ENCODE results near the gene KIR2DL1.
"Not testable (repeated sequence)": the region's sequence is repeated elsewhere in the genome, so short reads cannot be mapped to it uniquely, and the experiment has no call there.

The KIR2DL1 gene

GRCh38 chr19:54766464-54766863, 3.1 kb upstream of the KIR2DL1 start:
- not testable (repeated sequence) for H3K27ac ChIP-seq; H3K9ac ChIP-seq; H3K4me1 ChIP-seq (ENCODE audit: low read depth, poor library complexity, severe bottlenecking); H3K4me2 ChIP-seq; H3K36me3 ChIP-seq (ENCODE audit: insufficient read depth); H4K20me1 ChIP-seq (ENCODE audit: insufficient read depth); H2AFZ ChIP-seq (ENCODE audit: low read depth); H3K79me2 ChIP-seq (ENCODE audit: insufficient read depth, low read depth); H3K4me3 ChIP-seq (IDR thresholded peaks at IDR 0.05; ENCODE audit: insufficient read depth, low read depth, low read length)
- peaks cover 15% of the 10 kb centered on the region; the same call in 1 of the 2 replicates for H3K27me3 ChIP-seq (ENCODE audit: insufficient read depth, low read depth)

GRCh38 chr19:54770511-54770910, 918 bp downstream of the KIR2DL1 start:
- H3K79me2 ChIP-seq (ENCODE audit: insufficient read depth, low read depth); H3K27me3 ChIP-seq (ENCODE audit: insufficient read depth, low read depth); H3K4me3 ChIP-seq (IDR thresholded peaks at IDR 0.05; ENCODE audit: insufficient read depth, low read depth, low read length); H3K4me2 ChIP-seq; H3K36me3 ChIP-seq (ENCODE audit: insufficient read depth); H2AFZ ChIP-seq (ENCODE audit: low read depth); H3K4me1 ChIP-seq (ENCODE audit: low read depth, poor library complexity, severe bottlenecking); H3K9ac ChIP-seq; H3K27ac ChIP-seq; H4K20me1 ChIP-seq (ENCODE audit: insufficient read depth): not testable (repeated sequence)

- H2AFZ ChIP-seq (ENCODE audit: low read depth); H3K4me2 ChIP-seq; H3K27me3 ChIP-seq (ENCODE audit: insufficient read depth, low read depth); H3K4me3 ChIP-seq (IDR thresholded peaks at IDR 0.05; ENCODE audit: insufficient read depth, low read depth, low read length); H3K79me2 ChIP-seq (ENCODE audit: insufficient read depth, low read depth); H3K27ac ChIP-seq; H3K4me1 ChIP-seq (ENCODE audit: low read depth, poor library complexity, severe bottlenecking); H3K36me3 ChIP-seq (ENCODE audit: insufficient read depth); H4K20me1 ChIP-seq (ENCODE audit: insufficient read depth); H3K9ac ChIP-seq: not testable (repeated sequence)
These were observed 1.7 kb downstream of the KIR2DL1 start for GRCh38 chr19:54771018-54771960.

GRCh38 chr19:54772666-54773065, 3.1 kb downstream of the KIR2DL1 start:
- not testable (repeated sequence) for H3K36me3 ChIP-seq (ENCODE audit: insufficient read depth); H3K4me3 ChIP-seq (IDR thresholded peaks at IDR 0.05; ENCODE audit: insufficient read depth, low read depth, low read length); H3K4me1 ChIP-seq (ENCODE audit: low read depth, poor library complexity, severe bottlenecking); H2AFZ ChIP-seq (ENCODE audit: low read depth); H3K27ac ChIP-seq; H3K79me2 ChIP-seq (ENCODE audit: insufficient read depth, low read depth); H4K20me1 ChIP-seq (ENCODE audit: insufficient read depth); H3K9ac ChIP-seq; H3K4me2 ChIP-seq
- H3K27me3 ChIP-seq (ENCODE audit: insufficient read depth, low read depth), result peaks cover 16% of the 10 kb centered on the region; the same call in 1 of the 2 replicates

- not testable (repeated sequence) for H3K27ac ChIP-seq, H3K4me2 ChIP-seq
- peaks cover 16% of the 10 kb centered on the region; the same call in 1 of the 2 replicates for H3K27me3 ChIP-seq (ENCODE audit: insufficient read depth, low read depth)
These were observed 5.7 kb downstream of the KIR2DL1 start for GRCh38 chr19:54775095-54775815.

GRCh38 chr19:54775830-54776229, 6.2 kb downstream of the KIR2DL1 start:
- H2AFZ ChIP-seq (ENCODE audit: low read depth); H3K27ac ChIP-seq; H3K36me3 ChIP-seq (ENCODE audit: insufficient read depth); H3K4me2 ChIP-seq; H3K9ac ChIP-seq; H3K4me1 ChIP-seq (ENCODE audit: low read depth, poor library complexity, severe bottlenecking); H3K4me3 ChIP-seq (IDR thresholded peaks at IDR 0.05; ENCODE audit: insufficient read depth, low read depth, low read length); H4K20me1 ChIP-seq (ENCODE audit: insufficient read depth); H3K79me2 ChIP-seq (ENCODE audit: insufficient read depth, low read depth): not testable (repeated sequence)
- H3K27me3 ChIP-seq (ENCODE audit: insufficient read depth, low read depth), result peaks cover 16% of the 10 kb centered on the region; the same call in 1 of the 2 replicates

More at GRCh38 chr19:54775095-54775815, 5.7 kb downstream of the KIR2DL1 start:
- H3K9ac ChIP-seq; H3K4me1 ChIP-seq (ENCODE audit: low read depth, poor library complexity, severe bottlenecking); H3K79me2 ChIP-seq (ENCODE audit: insufficient read depth, low read depth); H3K36me3 ChIP-seq (ENCODE audit: insufficient read depth); H2AFZ ChIP-seq (ENCODE audit: low read depth); H3K4me3 ChIP-seq (IDR thresholded peaks at IDR 0.05; ENCODE audit: insufficient read depth, low read depth, low read length); H4K20me1 ChIP-seq (ENCODE audit: insufficient read depth): not testable (repeated sequence)

GRCh38 chr19:54777851-54778250, 8.3 kb downstream of the KIR2DL1 start:
- not testable (repeated sequence) for H3K4me1 ChIP-seq (ENCODE audit: low read depth, poor library complexity, severe bottlenecking); H2AFZ ChIP-seq (ENCODE audit: low read depth); H3K4me3 ChIP-seq (IDR thresholded peaks at IDR 0.05; ENCODE audit: insufficient read depth, low read depth, low read length); H3K79me2 ChIP-seq (ENCODE audit: insufficient read depth, low read depth); H3K9ac ChIP-seq; H4K20me1 ChIP-seq (ENCODE audit: insufficient read depth); H3K36me3 ChIP-seq (ENCODE audit: insufficient read depth); H3K27ac ChIP-seq; H3K4me2 ChIP-seq
- peaks cover 16% of the 10 kb centered on the region; the same call in 1 of the 2 replicates for H3K27me3 ChIP-seq (ENCODE audit: insufficient read depth, low read depth)

- H4K20me1 ChIP-seq (ENCODE audit: insufficient read depth), result not testable (repeated sequence)
These were observed 9.3 kb downstream of the KIR2DL1 start for GRCh38 chr19:54778896-54779295.

GRCh38 chr19:54782916-54783315, 13.3 kb downstream of the KIR2DL1 start:
- not testable (repeated sequence) for H2AFZ ChIP-seq (ENCODE audit: low read depth); H3K27ac ChIP-seq; H3K4me1 ChIP-seq (ENCODE audit: low read depth, poor library complexity, severe bottlenecking); H3K9ac ChIP-seq; H3K79me2 ChIP-seq (ENCODE audit: insufficient read depth, low read depth); H3K4me2 ChIP-seq; H3K36me3 ChIP-seq (ENCODE audit: insufficient read depth); H3K4me3 ChIP-seq (IDR thresholded peaks at IDR 0.05; ENCODE audit: insufficient read depth, low read depth, low read length); H4K20me1 ChIP-seq (ENCODE audit: insufficient read depth)
- peaks cover 10% of the 10 kb centered on the region; the same call in 1 of the 2 replicates for H3K27me3 ChIP-seq (ENCODE audit: insufficient read depth, low read depth)

More at GRCh38 chr19:54778896-54779295, 9.3 kb downstream of the KIR2DL1 start:
- H3K4me3 ChIP-seq (IDR thresholded peaks at IDR 0.05; ENCODE audit: insufficient read depth, low read depth, low read length); H3K9ac ChIP-seq; H3K4me2 ChIP-seq; H3K79me2 ChIP-seq (ENCODE audit: insufficient read depth, low read depth); H2AFZ ChIP-seq (ENCODE audit: low read depth); H3K27ac ChIP-seq; H3K4me1 ChIP-seq (ENCODE audit: low read depth, poor library complexity, severe bottlenecking); H3K36me3 ChIP-seq (ENCODE audit: insufficient read depth): not testable (repeated sequence)
- peaks cover 16% of the 10 kb centered on the region; the same call in 1 of the 2 replicates for H3K27me3 ChIP-seq (ENCODE audit: insufficient read depth, low read depth)
